Right lobe of liver (tissue), 4 donors: ENCODE results near the gene IL5RA.

Experiments
- CTCF ChIP-seq, 4 donors: fragments of 200-600 bp in 3 of 4; fragments of 450-650 bp in 1 of 4; IDR thresholded peaks; one replicate each; pipeline versions ENCODE4 v1.5.1 to v1.8.0; 2016 to 2022; ENCODE audit warnings: antibody characterized with exemption in 4 of 4, mild to moderate bottlenecking in 2 of 4
- POLR2A ChIP-seq: fragments of 450-650 bp; IDR thresholded peaks from one replicate; pipeline ENCODE4 v1.6.1; 2017; ENCODE audit warnings: antibody characterized with exemption, mild to moderate bottlenecking
- donor health status: DM: no; HTN: no; CAD: no.
- donor health status: DM: no; HTN: no; CAD: no.
- donor health status: DM: no; HTN: yes; CAD: no.

- no peak for TF ChIP-seq POLR2A
- no peak for TF ChIP-seq CTCF (IDR thresholded peaks at IDR 0.05)
Observed at GRCh38 chr3:3074551-3075257, 35.5 kb downstream of the IL5RA start.
